ENCODE measurements around the gene TAF1A. TPM values are rescaled to one million over a fixed set of nuclear protein-coding genes. Genes with fewer than 3 reads are reported as not detected.
"Not testable (repeated sequence)": the region's sequence is repeated elsewhere in the genome, so short reads cannot be mapped to it uniquely, and the experiment has no call there.

The TAF1A gene
- total RNA-seq, 4 donors from 2014 or later: 1.3 to 3.9 (median 2.5) TPM

DNA sequence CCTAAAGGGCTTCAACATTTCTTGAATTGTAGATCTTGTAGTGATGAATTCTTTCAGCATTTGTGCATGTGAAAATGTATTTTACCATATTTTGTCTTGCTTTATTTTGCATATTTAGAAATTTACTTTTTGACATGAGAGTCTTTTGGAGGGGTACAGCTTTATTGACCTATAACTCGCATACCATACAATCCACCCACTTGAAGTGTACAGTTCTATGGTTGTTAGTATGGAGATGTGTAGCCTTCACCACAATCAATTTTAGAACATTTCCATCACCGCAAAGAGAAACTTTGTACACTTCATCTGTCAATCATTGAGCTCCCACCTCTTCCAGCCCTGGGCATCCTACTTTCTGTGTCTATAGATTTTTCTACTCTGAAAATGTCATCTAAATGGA is 21.0 kb upstream of the TAF1A start:
- Histone ChIP-seq H3K27ac (no peak overlapping the region), H3K36me3 (no peaks in the 10 kb centered on the region), H3K4me1 (no peaks in the 10 kb centered on the region), H3K9me3 (no peaks in the 10 kb centered on the region), H3K27me3 (peaks cover 13% of the 10 kb centered on the region), H3K4me3 (no peak overlapping the region)
- DNase-seq (ENCODE audit: low spot score in 2 of 2): no peak
- no peak for TF ChIP-seq POLR2AphosphoS5 (IDR thresholded peaks at IDR 0.05)
- TF ChIP-seq, protein P1, sequence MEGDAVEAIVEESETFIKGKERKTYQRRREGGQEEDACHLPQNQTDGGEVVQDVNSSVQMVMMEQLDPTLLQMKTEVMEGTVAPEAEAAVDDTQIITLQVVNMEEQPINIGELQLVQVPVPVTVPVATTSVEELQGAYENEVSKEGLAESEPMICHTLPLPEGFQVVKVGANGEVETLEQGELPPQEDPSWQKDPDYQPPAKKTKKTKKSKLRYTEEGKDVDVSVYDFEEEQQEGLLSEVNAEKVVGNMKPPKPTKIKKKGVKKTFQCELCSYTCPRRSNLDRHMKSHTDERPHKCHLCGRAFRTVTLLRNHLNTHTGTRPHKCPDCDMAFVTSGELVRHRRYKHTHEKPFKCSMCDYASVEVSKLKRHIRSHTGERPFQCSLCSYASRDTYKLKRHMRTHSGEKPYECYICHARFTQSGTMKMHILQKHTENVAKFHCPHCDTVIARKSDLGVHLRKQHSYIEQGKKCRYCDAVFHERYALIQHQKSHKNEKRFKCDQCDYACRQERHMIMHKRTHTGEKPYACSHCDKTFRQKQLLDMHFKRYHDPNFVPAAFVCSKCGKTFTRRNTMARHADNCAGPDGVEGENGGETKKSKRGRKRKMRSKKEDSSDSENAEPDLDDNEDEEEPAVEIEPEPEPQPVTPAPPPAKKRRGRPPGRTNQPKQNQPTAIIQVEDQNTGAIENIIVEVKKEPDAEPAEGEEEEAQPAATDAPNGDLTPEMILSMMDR (IDR thresholded peaks at IDR 0.05): no peak
- no peak for TF ChIP-seq POLR2A (IDR thresholded peaks at IDR 0.05)
- no peak for TF ChIP-seq EP300 (IDR thresholded peaks at IDR 0.05)
- WGBS: 90% methylated on average over 2 of the region's 2 CpGs

DNA sequence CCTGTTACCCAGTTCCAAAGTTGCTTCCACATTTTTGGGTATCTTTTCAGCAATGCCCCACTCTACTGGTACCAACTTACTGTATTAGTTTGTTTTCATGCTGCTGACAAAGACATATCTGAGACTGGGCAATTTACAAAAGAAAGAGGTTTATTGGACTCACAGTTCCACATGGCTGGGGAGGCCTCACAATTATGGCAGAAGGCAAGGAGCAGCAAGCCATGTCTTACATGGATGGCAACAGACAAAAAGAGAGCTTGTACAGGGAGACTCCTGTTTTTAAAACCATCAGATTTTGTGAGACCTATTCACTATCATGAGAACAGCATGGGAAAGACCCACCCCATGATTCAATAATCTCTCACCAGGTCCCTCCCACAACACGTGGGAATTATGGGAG is 19.4 kb upstream of the TAF1A start:
- not testable (repeated sequence) for H3K4me3 ChIP-seq; H3K9me3 ChIP-seq; H3K27ac ChIP-seq; H3K36me3 ChIP-seq; H3K4me1 ChIP-seq; DNase-seq (ENCODE audit: low spot score in 2 of 2)
- WGBS: 29% methylated on average over 1 of the region's 1 CpG
- peaks cover 12% of the 10 kb centered on the region for H3K27me3 ChIP-seq

GRCh38 chr1:222606757-222607156 is 17.0 kb upstream of the TAF1A start:
- DNase-seq (ENCODE audit: low spot score in 2 of 2): no peak
- H3K27me3 ChIP-seq: peaks cover 2% of the 10 kb centered on the region
- H3K9me3 ChIP-seq: no peaks in the 10 kb centered on the region
- TF ChIP-seq POLR2AphosphoS5 (IDR thresholded peaks at IDR 0.05): no peak
- TF ChIP-seq, protein P1 (IDR thresholded peaks at IDR 0.05): no peak
- TF ChIP-seq EP300 (IDR thresholded peaks at IDR 0.05): no peak
- no peak for TF ChIP-seq POLR2A (IDR thresholded peaks at IDR 0.05)
- no peak overlapping the region for H3K4me3 ChIP-seq
- WGBS: 79% methylated on average over 1 of the region's 1 CpG
- H3K36me3 ChIP-seq: no peaks in the 10 kb centered on the region
- no peaks in the 10 kb centered on the region for H3K4me1 ChIP-seq
- no peak overlapping the region for H3K27ac ChIP-seq

GRCh38 chr1:222601257-222601656 is 11.5 kb upstream of the TAF1A start:
- no peak overlapping the region for H3K4me3 ChIP-seq
- no peaks in the 10 kb centered on the region for H3K36me3 ChIP-seq
- H3K4me1 ChIP-seq: no peaks in the 10 kb centered on the region
- DNase-seq (ENCODE audit: low spot score in 2 of 2): no peak
- H3K27me3 ChIP-seq: no peaks in the 10 kb centered on the region
- no peak overlapping the region for H3K27ac ChIP-seq
- no peak for TF ChIP-seq POLR2AphosphoS5 (IDR thresholded peaks at IDR 0.05)
- 77% methylated on average over 3 of the region's 3 CpGs for WGBS
- no peaks in the 10 kb centered on the region for H3K9me3 ChIP-seq

DNA sequence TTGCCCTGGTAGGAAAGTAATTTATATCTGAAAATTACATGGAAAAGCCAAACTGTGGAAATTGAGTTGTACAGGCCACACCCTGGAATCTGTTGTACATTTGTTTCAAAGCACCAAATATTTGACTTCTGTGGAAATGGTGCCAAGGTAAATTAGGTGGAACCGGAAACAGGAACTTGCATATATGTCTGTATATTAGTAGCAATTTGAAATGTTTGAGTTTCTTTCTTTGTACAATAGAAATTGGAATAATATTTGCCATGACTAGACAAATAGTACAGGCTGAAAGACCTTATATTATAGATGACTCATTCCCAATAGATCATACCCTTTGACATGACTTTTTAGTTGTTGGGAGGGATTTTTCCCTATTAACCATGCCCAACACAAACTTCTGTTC is 10.5 kb upstream of the TAF1A start:
- no peaks in the 10 kb centered on the region for H3K4me1 ChIP-seq
- no peak overlapping the region for H3K4me3 ChIP-seq
- no peaks in the 10 kb centered on the region for H3K27me3 ChIP-seq
- no peak overlapping the region for H3K27ac ChIP-seq
- 27% methylated on average over 1 of the region's 1 CpG for WGBS
- H3K9me3 ChIP-seq: no peaks in the 10 kb centered on the region
- DNase-seq (ENCODE audit: low spot score in 2 of 2): no peak
- no peaks in the 10 kb centered on the region for H3K36me3 ChIP-seq
- TF ChIP-seq EP300 (IDR thresholded peaks at IDR 0.05) (no peak), POLR2A (IDR thresholded peaks at IDR 0.05) (no peak), POLR2AphosphoS5 (IDR thresholded peaks at IDR 0.05) (no peak)
- TF ChIP-seq, protein P1 (IDR thresholded peaks at IDR 0.05): no peak

DNA sequence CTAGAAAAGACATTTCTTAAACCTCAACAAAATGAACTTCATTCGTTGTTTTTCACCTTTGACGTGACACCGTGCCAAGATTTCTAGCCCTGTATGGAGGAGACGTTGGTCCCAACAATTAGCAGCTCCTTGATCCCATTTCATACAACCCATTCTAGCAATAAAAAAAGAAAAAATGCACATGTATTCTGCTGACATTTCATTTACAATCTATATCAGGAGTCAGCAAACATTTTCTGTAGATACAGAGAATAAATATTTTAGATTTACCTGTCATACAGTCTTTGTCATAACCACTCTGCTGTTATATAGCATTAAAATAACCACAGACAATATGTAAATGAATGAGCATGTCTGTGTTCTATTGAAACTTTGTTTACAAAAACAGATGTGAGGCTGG is 7.0 kb upstream of the TAF1A start:
- H3K4me1 ChIP-seq: no peaks in the 10 kb centered on the region
- no peak overlapping the region for H3K27ac ChIP-seq
- 84% methylated on average over 4 of the region's 4 CpGs for whole genome bisulfite sequencing
- H3K9me3 ChIP-seq: no peaks in the 10 kb centered on the region
- no peaks in the 10 kb centered on the region for H3K36me3 ChIP-seq
- no peaks in the 10 kb centered on the region for H3K27me3 ChIP-seq
- TF ChIP-seq, protein P1 (IDR thresholded peaks at IDR 0.05): no peak
- TF ChIP-seq POLR2A (IDR thresholded peaks at IDR 0.05): no peak
- no peak overlapping the region for H3K4me3 ChIP-seq
- DNase-seq (ENCODE audit: low spot score in 2 of 2): no peak

Measured in suprapubic skin (tissue), 4 donors.